Measurements from ENCODE around the gene PBX4. TPM values are rescaled to one million over a fixed set of nuclear protein-coding genes. Genes with fewer than 3 reads are reported as not detected.
"Not testable (repeated sequence)": the region's sequence is repeated elsewhere in the genome, so short reads cannot be mapped to it uniquely, and the experiment has no call there.

Gene PBX4, protein sequence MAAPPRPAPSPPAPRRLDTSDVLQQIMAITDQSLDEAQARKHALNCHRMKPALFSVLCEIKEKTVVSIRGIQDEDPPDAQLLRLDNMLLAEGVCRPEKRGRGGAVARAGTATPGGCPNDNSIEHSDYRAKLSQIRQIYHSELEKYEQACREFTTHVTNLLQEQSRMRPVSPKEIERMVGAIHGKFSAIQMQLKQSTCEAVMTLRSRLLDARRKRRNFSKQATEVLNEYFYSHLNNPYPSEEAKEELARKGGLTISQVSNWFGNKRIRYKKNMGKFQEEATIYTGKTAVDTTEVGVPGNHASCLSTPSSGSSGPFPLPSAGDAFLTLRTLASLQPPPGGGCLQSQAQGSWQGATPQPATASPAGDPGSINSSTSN
- total RNA-seq (1 to 10 TPM; 7.0 to 8.3 TPM), polyA plus RNA-seq (1 to 10 TPM; 2.2 to 6.7 TPM)
- long read RNA-seq, donor 1, partial matches to known transcripts: 5 of 9 reads
- long read RNA-seq, donor 1, other reads (novel, unspliced or antisense): 0 of 9 reads
- long read RNA-seq, donor 2, partial matches to known transcripts: 0 of 1 reads
- long read RNA-seq, donor 2, other reads (novel, unspliced or antisense): 0 of 1 reads
- long read RNA-seq, donor 3, partial matches to known transcripts: 0 of 3 reads
- long read RNA-seq, donor 3, other reads (novel, unspliced or antisense): 0 of 3 reads
- long read RNA-seq, donor 4, partial matches to known transcripts: 0 of 1 reads
- long read RNA-seq, donor 4, other reads (novel, unspliced or antisense): 0 of 1 reads
- long read RNA-seq, donor 5, transcript PBX4-204 (2 exons, 727 nt): major isoform, 6 of 7 reads
- long read RNA-seq, donor 5, partial matches to known transcripts: 0 of 7 reads
- long read RNA-seq, donor 5, other reads (novel, unspliced or antisense): 0 of 7 reads

GRCh38 chr19:19618219-19619051 lies at the start of gene PBX4:
TSS of gene PBX4 (minus strand) at chr19:19618687. CDS start at chr19:19618629, 58 bp downstream.
- Histone ChIP-seq H3K9ac (ENCODE audit: insufficient read depth in 1 of 2, low read length in 2 of 2) (peak within 1 kb of the TSS; percentile 30 to 80), H3K27me3 (ENCODE audit: control insufficient read depth in 3 of 3, insufficient read depth in 3 of 3, low read length in 2 of 3) (no peaks in the 10 kb centered on the region)

GRCh38 chr19:19665420-19665948 lies 47.0 kb upstream of the PBX4 start:
- H3K36me3 ChIP-seq (ENCODE audit: control insufficient read depth in 4 of 4, insufficient read depth in 4 of 4, low read length in 4 of 4); ATAC-seq (ENCODE audit: insufficient read depth, low FRiP score); H3K27me3 ChIP-seq (ENCODE audit: control insufficient read depth in 3 of 3, insufficient read depth in 3 of 3, low read length in 2 of 3); H3K9me3 ChIP-seq (ENCODE audit: control insufficient read depth in 4 of 4, insufficient read depth in 3 of 4, low read length in 3 of 4); H3K4me3 ChIP-seq; H3K9ac ChIP-seq (ENCODE audit: insufficient read depth in 1 of 2, low read length in 2 of 2); DNase-seq; H3K27ac ChIP-seq (ENCODE audit: low read depth in 1 of 2, low read length in 1 of 2): not testable (repeated sequence)
- H3K4me1 ChIP-seq (ENCODE audit: control insufficient read depth in 5 of 5, insufficient read depth in 5 of 5, low read length in 5 of 5): peaks cover 0 to 25% (median 12%) of the 10 kb centered on the region in 5 donors
- 97 to 98% methylated on average over 22 of the region's 22 CpGs for WGBS, 2 donors

More at GRCh38 chr19:19618219-19619051, at the start of gene PBX4:
- no peak for TF ChIP-seq CTCF (IDR thresholded peaks at IDR 0.05; ENCODE audit: control extremely low read depth, extremely low read depth)
- Histone ChIP-seq H3K4me1 (ENCODE audit: control insufficient read depth in 5 of 5, insufficient read depth in 5 of 5, low read length in 5 of 5) (peaks cover 0 to 25% (median 9%) of the 10 kb centered on the region in 5 donors), H3K4me3 (peak within 1 kb of the TSS; percentile 48), H3K27ac (ENCODE audit: low read depth in 1 of 2, low read length in 1 of 2) (no peak within 1 kb of the TSS), H3K9me3 (ENCODE audit: control insufficient read depth in 4 of 4, insufficient read depth in 3 of 4, low read length in 3 of 4) (no peaks in the 10 kb centered on the region), H3K36me3 (ENCODE audit: control insufficient read depth in 4 of 4, insufficient read depth in 4 of 4, low read length in 4 of 4) (no peaks in the 10 kb centered on the region)
- WGBS, 2 donors: 5 to 7% methylated on average over 68 to 80 of the region's 80 CpGs
- DNase-seq (peak; percentile 99), ATAC-seq (ENCODE audit: insufficient read depth, low FRiP score) (peak; percentile 100)

GRCh38 chr19:19663256-19664120 lies 45.0 kb upstream of the PBX4 start, which contains the start of gene ATP13A1:
TSS of gene ATP13A1 (minus strand) at chr19:19663676. CDS start at chr19:19663666, 10 bp downstream.
- TF ChIP-seq CTCF (IDR thresholded peaks at IDR 0.05; ENCODE audit: control extremely low read depth, extremely low read depth): no peak
- Histone ChIP-seq H3K4me1 (ENCODE audit: control insufficient read depth in 5 of 5, insufficient read depth in 5 of 5, low read length in 5 of 5) (peaks cover 0 to 17% (median 10%) of the 10 kb centered on the region in 5 donors), H3K27ac (ENCODE audit: low read depth in 1 of 2, low read length in 1 of 2) (peak within 1 kb of the TSS; percentile 86 to 99), H3K36me3 (ENCODE audit: control insufficient read depth in 4 of 4, insufficient read depth in 4 of 4, low read length in 4 of 4) (peaks cover 7 to 19% (median 15%) of the 10 kb centered on the region in 4 donors), H3K4me3 (peak within 1 kb of the TSS; percentile 100), H3K9ac (ENCODE audit: insufficient read depth in 1 of 2, low read length in 2 of 2) (peak within 1 kb of the TSS; percentile 71 to 75), H3K27me3 (ENCODE audit: control insufficient read depth in 3 of 3, insufficient read depth in 3 of 3, low read length in 2 of 3) (no peaks in the 10 kb centered on the region), H3K9me3 (ENCODE audit: control insufficient read depth in 4 of 4, insufficient read depth in 3 of 4, low read length in 3 of 4) (no peaks in the 10 kb centered on the region)
- WGBS, 2 donors: 0 to 1% methylated on average over 74 to 85 of the region's 85 CpGs
- peak; percentile 91 for ATAC-seq (ENCODE audit: insufficient read depth, low FRiP score)
- peak; percentile 97 to 99 (median 98) for DNase-seq

All from lung (tissue), 16 donors.